OCI-LY1 (cell line): ENCODE measurements around the gene S100A4.

Experiments
- H2AFZ ChIP-seq: fragments of 200-600 bp; sonication (generic), shearing (Covaris generic); 2 replicates; pipeline ENCODE4 v1.6.0; 2014; ENCODE audit warnings: antibody characterized with exemption, mild to moderate bottlenecking, low read length
- H3F3A ChIP-seq: fragments of 200-600 bp; sonication (generic), shearing (Covaris generic); 2 replicates; pipeline ENCODE4 v1.6.0; 2014; ENCODE audit warnings: mild to moderate bottlenecking, antibody characterized with exemption, low read length, moderate library complexity; ENCODE audit not compliant: insufficient read depth
- H3K27ac ChIP-seq: fragments of 200-600 bp; sonication (generic); 2 replicates; pipeline ENCODE4 v1.5.1; 2014; ENCODE audit warnings: low read length, mixed run types, mild to moderate bottlenecking, low read depth; ENCODE audit not compliant: poor library complexity, severe bottlenecking
- H3K27me3 ChIP-seq: fragments of 200-600 bp; sonication (generic); 2 replicates; pipeline ENCODE4 v1.6.0; 2014; ENCODE audit warnings: antibody characterized with exemption, mild to moderate bottlenecking, low read length, moderate library complexity; ENCODE audit not compliant: insufficient read depth
- H3K36me3 ChIP-seq: fragments of 200-600 bp; sonication (generic); 2 replicates; pipeline ENCODE4 v1.6.1; 2014; ENCODE audit warnings: mild to moderate bottlenecking, antibody characterized with exemption, low read length, moderate library complexity, mixed read lengths; ENCODE audit not compliant: insufficient read depth
- H3K4me1 ChIP-seq: fragments of 200-600 bp; sonication (generic); 2 replicates; pipeline ENCODE4 v1.5.1; 2014; ENCODE audit warnings: mild to moderate bottlenecking, low read length, moderate library complexity; ENCODE audit not compliant: insufficient read depth, severe bottlenecking
- H3K4me2 ChIP-seq: fragments of 200-600 bp; sonication (generic), shearing (Covaris generic); 2 replicates; pipeline ENCODE4 v1.6.1; 2014; ENCODE audit warnings: low read length
- H3K4me3 ChIP-seq: fragments of 200-600 bp; sonication (generic); 2 replicates; pipeline ENCODE4 v1.5.1; 2014; ENCODE audit warnings: low read length, low read depth, mild to moderate bottlenecking, mixed read lengths; ENCODE audit not compliant: poor library complexity, severe bottlenecking
- H3K79me2 ChIP-seq: fragments of 200-600 bp; shearing (Covaris generic); 2 replicates; pipeline ENCODE4 v1.6.1; 2016; ENCODE audit warnings: mixed run types, low read length, mixed read lengths; ENCODE audit not compliant: insufficient read depth
- H3K9ac ChIP-seq: fragments of 200-600 bp; sonication (generic), shearing (Covaris generic); 2 replicates; pipeline ENCODE4 v1.6.1; 2014; ENCODE audit warnings: mild to moderate bottlenecking, low read length, mixed read lengths
- H3K9me2 ChIP-seq: fragments of 200-600 bp; sonication (generic), shearing (Covaris generic); 2 replicates; pipeline ENCODE4 v1.6.1; 2014; ENCODE audit warnings: low read depth, mild to moderate bottlenecking, low read length, mixed read lengths
- H3K9me3 ChIP-seq: fragments of 200-600 bp; shearing (Covaris generic); 2 replicates; pipeline ENCODE4 v1.6.1; 2014; ENCODE audit warnings: low read length, mixed read lengths
- H4K20me1 ChIP-seq: fragments of 200-600 bp; sonication (generic), shearing (Covaris generic); 2 replicates; pipeline ENCODE4 v1.6.0; 2016; ENCODE audit warnings: mild to moderate bottlenecking, low read length; ENCODE audit not compliant: insufficient read depth
- CTCF ChIP-seq: fragments of 200-600 bp; sonication (generic), shearing (Covaris generic); IDR thresholded peaks from 2 replicates; pipeline ENCODE4 v1.5.1; 2017; ENCODE audit warnings: mild to moderate bottlenecking, antibody characterized with exemption, low read length, moderate library complexity, mixed read lengths
- EZH2 ChIP-seq: fragments of 200-600 bp; sonication (generic), shearing (Covaris generic); IDR thresholded peaks from 2 replicates; pipeline ENCODE4 v1.8.0; 2017; ENCODE audit warnings: borderline replicate concordance, mixed run types, mild to moderate bottlenecking, antibody characterized with exemption, low read length, moderate library complexity, mixed read lengths

The S100A4 gene

GRCh38 chr1:153532769-153533599, 12.6 kb downstream of the S100A4 start:
- no peaks in the 10 kb centered on the region for H3K36me3 ChIP-seq
- H2AFZ ChIP-seq: no peak overlapping the region
- no peaks in the 10 kb centered on the region for H3K9me2 ChIP-seq
- H3K79me2 ChIP-seq: no peaks in the 10 kb centered on the region
- no peaks in the 10 kb centered on the region for H3K27me3 ChIP-seq
- H4K20me1 ChIP-seq: no peaks in the 10 kb centered on the region
- TF ChIP-seq CTCF: peak; percentile 95
- TF ChIP-seq EZH2: no peak
- H3K4me3 ChIP-seq: no peak overlapping the region
- H3K9ac ChIP-seq: no peak overlapping the region
- H3K4me1 ChIP-seq: peaks cover 7% of the 10 kb centered on the region
- H3K27ac ChIP-seq: no peak overlapping the region
- H3F3A ChIP-seq: no peaks in the 10 kb centered on the region
- H3K4me2 ChIP-seq: no peak overlapping the region
- no peaks in the 10 kb centered on the region for H3K9me3 ChIP-seq

- no peaks in the 10 kb centered on the region for H3F3A ChIP-seq
- no peaks in the 10 kb centered on the region for H3K79me2 ChIP-seq
- H3K9me2 ChIP-seq: no peaks in the 10 kb centered on the region
- H3K4me1 ChIP-seq: peaks cover 7% of the 10 kb centered on the region
- no peak overlapping the region for H2AFZ ChIP-seq
- no peaks in the 10 kb centered on the region for H3K9me3 ChIP-seq
- H3K27ac ChIP-seq: no peak overlapping the region
- TF ChIP-seq EZH2 (no peak), CTCF (no peak)
- H4K20me1 ChIP-seq: no peaks in the 10 kb centered on the region
- H3K27me3 ChIP-seq: peaks cover 2% of the 10 kb centered on the region; the same call in 1 of the 2 replicates
- H3K4me3 ChIP-seq: no peak overlapping the region
- no peak overlapping the region for H3K4me2 ChIP-seq
- H3K36me3 ChIP-seq: no peaks in the 10 kb centered on the region
- no peak overlapping the region for H3K9ac ChIP-seq
Measured at GRCh38 chr1:153532181-153532580, 13.4 kb downstream of the S100A4 start.

- no peaks in the 10 kb centered on the region for H4K20me1 ChIP-seq
- H3K4me2 ChIP-seq: no peak overlapping the region
- no peak overlapping the region for H2AFZ ChIP-seq
- no peaks in the 10 kb centered on the region for H3K36me3 ChIP-seq
- no peak overlapping the region for H3K27ac ChIP-seq
- no peaks in the 10 kb centered on the region for H3F3A ChIP-seq
- no peak overlapping the region for H3K9ac ChIP-seq
- no peaks in the 10 kb centered on the region for H3K79me2 ChIP-seq
- TF ChIP-seq EZH2 (no peak), CTCF (no peak)
- no peaks in the 10 kb centered on the region for H3K9me3 ChIP-seq
- peaks cover 7% of the 10 kb centered on the region for H3K4me1 ChIP-seq
- H3K27me3 ChIP-seq: peaks cover 4% of the 10 kb centered on the region; the same call in 1 of the 2 replicates
- no peak overlapping the region for H3K4me3 ChIP-seq
- no peaks in the 10 kb centered on the region for H3K9me2 ChIP-seq
Measured at GRCh38 chr1:153531638-153532037, 14.0 kb downstream of the S100A4 start.
